CD4-positive, alpha-beta T cell treated with Interleukin-17A for 4 hours (primary cell): ENCODE data around the gene UBE2G2.

ENCODE experiments used
- DNase-seq: peaks from one replicate; pipeline ENCODE4 v3.0.0-alpha.2; 2020; ENCODE audit warnings: mixed read lengths

Gene UBE2G2, protein sequence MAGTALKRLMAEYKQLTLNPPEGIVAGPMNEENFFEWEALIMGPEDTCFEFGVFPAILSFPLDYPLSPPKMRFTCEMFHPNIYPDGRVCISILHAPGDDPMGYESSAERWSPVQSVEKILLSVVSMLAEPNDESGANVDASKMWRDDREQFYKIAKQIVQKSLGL

DNA sequence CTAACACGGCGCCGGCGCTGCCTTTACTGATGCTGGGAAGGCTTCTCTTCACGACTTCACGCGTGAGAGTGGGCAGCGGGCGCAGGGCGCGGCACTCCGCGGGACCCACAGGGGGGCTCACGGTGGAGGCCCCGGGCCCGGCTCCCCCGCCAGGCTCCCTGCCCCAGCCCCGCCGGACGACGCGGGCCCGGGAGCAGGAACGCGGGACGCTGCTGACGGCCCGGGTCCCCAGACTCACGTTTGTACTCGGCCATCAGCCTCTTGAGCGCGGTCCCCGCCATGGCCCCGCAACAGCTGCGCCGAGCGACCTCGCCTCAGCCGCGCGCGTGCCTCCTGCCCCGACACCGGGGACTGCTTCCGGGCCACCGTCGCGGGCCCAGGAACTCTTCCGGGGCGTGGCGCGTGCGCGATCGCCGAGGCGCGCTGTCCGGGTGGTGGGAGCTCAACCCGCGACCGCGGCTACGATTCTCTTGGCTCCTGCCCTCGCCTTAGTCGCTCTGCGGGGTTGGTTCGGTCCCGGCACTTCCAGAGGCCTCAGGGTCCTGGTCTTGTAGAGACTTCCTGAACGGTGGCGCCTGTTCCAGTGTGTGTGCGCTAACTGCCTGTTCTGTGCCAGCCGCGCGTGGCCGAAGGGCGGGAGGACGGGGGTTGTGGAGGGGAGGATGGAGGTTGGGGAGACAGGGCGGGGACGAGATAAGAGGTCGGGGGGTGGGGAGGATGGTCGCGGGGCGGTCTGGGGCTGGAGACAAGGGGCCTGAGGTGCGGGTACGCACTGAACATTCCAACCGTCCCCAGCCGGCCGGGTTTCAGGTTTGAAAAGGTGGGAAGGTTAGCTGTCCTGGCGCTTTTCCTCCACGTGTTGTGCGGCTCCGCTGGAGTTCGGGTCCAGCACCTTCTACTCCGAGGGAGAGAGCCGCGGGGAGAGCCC lies at the start of gene UBE2G2:
UBE2G2 (minus strand) TSS at position 353 of the 928 bp plus-strand sequence; CDS start at position 281, 72 bp downstream.
- DNase-seq: peak; percentile 87

DNA sequence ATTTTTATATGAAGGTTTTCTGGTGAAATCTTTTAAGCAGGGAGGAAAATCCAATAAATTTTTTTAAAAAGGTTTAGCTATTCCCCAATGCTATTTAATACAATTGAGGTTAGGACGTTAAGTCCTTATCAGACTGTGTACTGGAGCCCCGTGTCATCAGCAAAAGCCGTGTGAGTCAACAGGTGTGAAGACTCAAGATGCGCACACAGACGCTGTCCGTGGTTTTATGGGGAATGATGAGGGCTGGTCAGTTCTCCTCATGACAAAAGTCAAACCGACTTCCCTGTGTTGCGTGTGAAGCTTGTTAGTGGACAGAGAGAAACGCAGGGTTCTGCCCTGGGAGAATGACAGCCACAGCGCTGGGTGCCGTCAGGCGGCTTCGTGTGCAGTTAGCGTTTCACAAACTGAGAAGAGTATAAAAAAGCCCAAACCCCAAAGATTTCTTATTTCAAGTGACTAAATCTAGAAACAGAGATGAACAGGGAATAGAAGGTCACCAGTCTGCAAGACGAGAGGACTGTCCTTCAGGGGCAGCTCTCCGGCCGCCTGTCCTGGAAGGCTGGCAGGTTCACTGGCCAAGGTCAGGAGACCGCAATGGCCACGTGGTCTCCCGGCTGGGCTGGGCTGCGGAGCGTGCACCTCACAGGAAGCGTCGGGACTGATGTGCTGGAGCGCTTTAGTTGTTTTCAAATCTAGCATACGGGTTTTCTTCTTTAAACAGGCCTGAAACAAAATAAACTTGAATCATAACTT lies 49.5 kb upstream of the UBE2G2 start:
- DNase-seq: no peak

DNA sequence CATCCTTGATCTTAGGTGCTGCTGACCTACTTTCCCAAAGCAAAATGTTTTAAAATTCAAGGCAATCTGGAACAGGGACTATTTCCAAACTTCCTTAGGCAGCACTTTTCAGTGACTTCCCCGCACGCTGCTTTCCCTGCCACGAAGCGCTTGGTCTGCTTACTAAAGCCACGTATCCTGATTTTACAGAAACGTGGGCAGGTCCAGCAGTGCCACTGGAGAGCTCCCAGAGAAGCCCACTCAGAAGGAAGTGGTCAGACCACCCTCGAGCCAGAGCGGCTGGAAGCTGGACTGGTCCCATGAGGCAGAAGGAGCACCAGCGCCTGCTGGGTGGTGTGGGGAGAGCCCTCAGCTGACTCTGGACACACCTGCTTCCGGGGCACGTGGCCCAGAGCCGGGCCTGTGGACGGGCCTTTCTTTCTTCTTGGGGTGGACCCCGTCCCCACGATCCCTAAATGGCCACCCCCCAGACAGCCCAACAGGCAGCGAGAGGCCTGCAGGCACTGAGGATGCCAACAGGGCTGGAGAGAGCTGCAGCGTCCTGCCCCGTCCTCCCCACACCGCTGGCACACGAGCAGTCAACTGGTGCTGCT lies 48.7 kb upstream of the UBE2G2 start:
- DNase-seq: no peak

DNA sequence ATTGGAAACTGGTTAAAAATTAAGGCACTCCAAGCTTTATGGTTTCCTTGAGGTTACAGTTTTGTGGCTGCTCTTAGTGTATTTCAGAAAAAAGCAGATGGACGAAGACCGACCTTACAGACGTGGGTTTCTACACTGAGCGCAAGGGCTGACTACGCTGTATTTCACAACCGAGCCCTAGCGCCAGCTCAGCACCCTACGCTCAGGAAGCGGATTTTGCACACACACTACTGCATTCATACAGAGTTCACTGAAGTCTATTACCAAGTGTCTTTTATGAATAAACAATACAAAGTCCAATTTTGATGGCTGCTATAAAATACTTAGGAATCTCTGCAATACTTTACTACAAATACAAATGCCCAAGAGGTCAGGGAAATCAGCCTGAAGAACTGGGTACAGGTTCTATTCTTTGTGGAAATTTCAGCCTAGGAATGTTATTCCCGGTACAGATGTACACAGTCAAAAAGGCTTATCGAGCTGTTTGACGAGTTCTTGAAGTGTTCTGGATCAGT lies 48.1 kb upstream of the UBE2G2 start:
- DNase-seq: no peak

DNA sequence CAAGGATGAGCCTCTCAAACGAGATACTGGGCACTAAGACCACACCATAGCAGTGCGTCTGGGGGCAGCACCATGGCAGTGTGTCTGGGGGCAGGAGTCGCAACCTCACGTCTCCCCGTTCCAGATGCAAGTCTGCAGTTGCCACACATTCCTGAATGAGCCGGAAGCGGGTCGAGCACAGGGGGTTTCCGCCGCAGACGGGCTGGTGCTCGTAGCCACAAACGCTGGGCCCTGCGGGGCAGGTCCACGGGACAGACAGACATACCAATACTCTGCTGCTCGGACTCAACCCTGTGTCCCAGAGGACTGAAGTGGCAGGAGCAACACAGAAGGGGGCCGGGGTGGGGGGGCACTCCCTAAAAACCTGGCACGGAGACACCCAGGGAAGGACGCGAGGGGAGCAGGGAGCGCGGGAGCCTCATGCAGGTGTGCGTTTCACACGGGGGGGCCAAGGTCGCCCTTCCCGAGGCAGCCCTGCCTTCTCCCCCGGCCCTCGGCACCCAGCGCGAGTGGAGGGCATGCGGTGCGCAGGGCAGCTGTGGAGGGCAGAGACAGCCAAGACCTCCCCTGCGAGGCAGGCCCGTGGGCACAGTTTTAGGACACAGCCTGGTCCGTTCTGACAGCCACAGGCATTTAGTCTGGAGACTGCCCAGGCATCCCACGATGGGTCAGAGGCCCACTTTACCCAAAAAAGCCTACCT lies 47.4 kb upstream of the UBE2G2 start:
- no peak for DNase-seq

DNA sequence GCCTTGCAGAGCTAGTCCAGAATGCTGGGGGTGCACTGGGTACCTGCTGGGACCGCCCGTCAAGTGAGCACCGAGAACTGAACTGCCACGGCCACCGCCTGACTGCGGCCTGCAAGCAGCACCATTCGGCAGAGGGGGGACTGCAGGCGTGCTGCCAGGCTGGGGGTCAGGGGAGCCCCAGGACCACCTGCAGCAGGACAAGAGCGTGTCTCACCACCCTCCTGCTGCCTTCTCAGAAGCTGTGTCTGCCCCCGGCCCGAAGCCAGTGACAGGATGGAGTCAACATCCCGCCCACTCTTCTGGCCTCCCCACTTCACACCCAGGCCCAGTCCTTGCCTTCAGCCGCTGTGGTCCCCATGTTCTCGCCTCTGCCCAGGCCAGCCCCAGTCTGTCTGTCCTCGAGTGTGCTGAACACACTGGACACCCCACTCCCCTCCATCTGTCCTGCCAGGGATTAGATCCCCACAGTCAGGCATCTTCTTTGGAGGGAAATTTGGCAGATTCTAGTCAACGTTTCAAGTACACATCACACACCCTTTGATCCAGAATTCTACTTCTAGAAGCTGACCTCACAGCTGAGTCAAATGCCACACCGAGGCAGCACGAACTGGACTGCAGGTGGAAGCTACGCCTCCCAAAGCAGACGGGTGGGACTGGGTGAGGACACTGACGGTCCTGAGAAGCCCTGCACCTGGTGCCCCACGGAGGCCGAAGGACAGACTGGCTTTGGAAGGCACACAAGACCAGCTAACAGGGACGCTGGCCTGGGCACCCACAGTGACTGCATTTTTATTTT lies 45.8 kb upstream of the UBE2G2 start:
- no peak for DNase-seq

DNA sequence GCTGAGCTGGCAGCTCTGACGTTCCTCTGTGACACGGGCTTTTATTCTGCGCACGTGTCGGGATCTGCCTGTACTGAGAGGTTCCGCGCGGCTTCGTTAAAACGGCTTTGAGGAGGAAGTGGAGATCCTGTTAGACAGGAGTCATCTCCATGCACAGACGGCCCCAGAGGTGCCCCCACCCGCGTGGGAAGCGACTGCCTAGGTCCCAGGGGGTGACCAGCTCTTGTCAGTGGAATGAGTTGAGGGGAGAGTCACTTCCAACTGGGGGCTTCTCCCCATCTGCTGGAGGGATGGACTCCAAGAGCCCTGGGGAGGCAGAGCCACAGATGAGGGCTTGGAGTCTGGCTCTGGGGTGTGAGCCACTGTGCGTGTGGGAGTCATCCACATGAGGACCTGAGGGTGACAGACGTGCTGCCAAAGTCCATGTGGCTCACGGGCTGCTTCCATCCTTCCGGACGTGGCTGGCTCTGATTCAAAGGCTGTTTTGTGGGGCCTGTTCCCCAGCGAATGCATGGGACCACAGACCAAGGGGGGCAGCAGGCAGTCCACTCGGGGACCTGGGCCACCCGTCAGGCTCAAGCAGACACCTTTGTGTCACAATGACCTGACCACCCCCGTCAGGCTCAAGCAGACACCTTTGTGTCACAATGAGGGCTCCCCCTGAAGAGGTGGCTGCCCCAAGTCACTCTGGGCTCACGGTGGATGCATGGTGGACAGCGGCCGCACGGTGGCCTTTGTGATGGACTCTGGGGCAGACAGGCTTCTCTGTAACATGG lies 45.1 kb upstream of the UBE2G2 start:
- peak; percentile 63 for DNase-seq

DNA sequence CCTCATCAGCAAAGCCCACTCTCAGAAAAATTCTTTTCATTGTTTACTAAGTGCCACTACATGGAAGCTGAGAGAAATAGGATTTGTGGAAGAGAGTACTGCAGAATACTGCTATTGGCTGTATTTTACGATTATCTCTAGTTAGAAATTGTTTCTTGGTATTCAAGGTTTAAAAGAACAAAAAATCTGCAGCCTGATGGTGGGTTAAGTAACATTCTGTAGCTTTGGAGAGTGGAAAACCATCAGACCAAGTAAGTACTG lies 44.5 kb upstream of the UBE2G2 start:
- DNase-seq: no peak

DNA sequence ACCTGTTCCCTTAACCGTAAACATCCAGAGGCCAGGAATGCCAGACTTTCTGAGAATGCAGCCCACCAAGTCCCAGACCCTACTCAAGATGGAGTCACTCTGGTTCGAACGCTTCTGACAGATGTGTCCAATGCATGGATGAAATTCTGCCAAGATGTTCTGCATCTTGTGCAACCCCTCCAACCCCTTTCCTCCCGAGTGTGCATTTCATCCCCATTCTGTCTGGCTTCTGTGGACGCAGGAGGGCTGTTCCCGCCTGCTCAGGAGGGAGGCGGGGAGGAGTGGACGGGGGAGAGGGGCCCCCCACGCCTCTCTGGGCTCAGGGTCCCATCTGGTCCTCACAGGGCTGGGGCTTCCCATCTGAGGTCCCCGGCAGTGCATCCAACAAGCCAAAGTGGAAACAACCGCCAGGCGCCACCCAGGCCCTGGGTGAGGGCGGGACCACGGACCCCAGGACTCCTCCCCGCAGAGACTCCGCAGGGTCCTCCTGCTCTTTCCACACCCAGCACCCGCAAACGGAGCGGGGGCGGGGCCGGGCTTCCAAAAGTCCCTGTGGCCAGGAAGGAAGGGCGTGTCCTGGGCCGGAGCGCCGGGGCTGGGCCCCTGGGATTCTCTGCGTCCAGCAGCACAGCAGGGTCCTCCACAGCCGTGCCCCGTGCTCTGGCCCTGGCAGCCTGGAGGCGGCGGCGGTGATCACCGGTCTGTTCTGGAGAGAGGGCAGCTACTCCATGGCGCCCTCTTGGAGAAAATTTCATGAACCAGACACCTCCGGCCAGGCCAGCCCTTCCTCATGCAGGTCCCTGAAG lies 44.0 kb upstream of the UBE2G2 start:
- DNase-seq: peak; percentile 64

DNA sequence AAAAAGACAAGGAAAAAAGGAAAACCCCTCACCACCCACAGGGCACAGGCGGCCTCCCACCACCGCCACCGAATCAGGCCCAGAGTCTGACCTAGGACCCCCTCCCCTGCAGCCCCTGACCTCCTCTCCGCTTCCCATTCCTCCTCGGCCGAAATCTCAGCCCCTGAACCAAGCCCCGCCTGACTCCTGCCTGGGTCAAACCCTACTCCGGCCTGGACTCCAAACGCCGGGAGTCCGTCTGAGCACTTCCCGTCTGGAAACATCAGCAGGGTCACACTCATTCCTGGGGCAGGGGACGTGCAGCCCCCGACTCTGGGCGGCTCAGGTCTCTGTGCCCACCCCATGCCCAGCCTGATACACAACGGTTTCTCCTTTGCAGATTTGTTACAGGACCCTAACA lies 42.6 kb upstream of the UBE2G2 start:
- no peak for DNase-seq

DNA sequence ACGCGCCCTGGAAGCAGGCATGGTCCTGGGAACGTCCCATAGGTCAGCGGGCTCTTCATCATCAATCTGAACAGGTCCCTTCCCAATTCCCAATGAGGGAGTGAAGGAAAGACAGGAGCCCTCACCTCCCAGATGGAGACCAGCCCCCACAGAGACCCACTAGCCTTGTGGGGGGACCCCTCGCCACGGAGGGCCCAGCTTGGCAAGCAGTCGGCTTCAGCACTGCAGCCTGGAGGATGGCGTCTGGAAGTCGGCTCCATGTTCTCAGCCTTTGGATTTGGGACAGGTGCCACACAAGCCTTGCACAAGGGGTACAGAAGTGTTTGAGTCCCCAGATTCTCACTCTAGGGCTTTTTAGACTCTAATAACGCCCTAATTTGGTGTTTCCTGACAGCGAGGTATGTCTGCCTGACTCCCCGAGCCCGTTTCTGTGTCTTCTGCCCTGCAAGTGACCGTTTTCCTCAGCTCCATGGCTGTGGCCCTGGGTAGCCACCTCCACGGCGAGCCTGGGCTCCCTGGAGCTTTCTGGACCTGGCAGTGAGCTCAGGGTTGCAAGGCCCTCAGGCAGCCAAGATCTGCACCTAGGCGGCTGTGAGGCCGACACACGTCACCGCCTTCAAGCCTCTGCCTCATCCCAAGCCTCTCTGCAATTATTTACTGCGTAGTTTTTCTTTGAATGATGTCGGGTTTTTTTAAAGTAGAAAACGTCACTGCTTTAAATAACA lies 41.3 kb upstream of the UBE2G2 start:
- DNase-seq: no peak

DNA sequence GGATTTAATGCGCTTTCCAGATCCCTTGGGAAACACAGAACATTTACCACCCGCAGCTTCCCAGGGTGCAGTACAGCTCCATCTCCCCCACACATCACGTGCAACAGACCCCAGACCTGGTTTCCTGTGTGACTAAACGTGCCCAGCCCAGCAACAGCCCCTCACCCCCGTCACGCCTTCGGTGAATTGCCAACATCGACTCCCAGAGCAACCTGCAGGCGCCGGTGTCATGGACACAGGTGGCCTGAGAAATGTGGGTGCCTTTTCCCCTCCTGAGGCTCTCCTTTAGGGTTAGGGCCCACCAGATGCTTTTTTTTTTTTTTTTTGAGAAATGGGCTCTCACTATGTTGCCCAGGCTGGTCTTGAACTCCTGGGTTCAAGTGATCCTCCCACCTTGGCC lies 40.5 kb upstream of the UBE2G2 start:
- no peak for DNase-seq

DNA sequence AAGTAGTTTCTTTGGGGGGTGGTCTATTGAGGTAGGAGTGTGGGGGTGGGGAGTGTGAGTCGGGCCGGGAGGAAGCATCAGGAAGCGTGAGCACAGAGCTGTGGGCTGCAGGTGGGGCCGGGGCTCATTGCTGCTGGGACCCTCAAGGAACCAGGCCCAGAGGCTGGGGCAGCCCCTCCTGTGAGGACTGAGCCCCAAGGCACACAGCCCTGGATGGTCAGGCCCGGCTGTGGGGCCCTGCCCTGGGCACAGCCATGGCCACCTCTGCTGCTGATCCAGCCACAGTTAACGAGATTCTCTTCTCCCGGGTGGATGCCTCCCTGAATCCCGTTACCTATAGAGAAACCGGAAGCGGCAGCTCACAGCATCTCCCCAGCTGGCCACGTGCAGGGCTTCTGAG lies 39.2 kb upstream of the UBE2G2 start:
- DNase-seq: no peak

DNA sequence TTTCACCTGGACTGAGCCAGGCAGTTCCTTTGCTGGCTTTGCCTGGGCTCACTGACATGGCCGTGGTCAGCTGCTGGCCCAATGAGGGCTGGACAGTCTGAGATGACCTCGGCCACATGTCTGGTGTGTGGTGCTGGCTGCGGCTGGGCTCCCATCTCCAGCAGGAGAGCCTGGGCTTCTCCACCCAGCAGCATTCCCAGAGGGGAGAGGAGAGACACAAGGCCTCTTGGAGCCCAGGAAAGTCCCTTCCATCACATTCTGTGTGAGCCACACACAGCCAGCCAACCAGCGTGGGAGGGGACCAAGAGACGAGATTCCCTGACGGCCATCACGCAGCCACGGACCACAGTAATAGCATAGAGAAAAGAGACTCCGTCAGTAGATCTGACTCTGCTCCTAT lies 37.3 kb upstream of the UBE2G2 start:
- no peak for DNase-seq

DNA sequence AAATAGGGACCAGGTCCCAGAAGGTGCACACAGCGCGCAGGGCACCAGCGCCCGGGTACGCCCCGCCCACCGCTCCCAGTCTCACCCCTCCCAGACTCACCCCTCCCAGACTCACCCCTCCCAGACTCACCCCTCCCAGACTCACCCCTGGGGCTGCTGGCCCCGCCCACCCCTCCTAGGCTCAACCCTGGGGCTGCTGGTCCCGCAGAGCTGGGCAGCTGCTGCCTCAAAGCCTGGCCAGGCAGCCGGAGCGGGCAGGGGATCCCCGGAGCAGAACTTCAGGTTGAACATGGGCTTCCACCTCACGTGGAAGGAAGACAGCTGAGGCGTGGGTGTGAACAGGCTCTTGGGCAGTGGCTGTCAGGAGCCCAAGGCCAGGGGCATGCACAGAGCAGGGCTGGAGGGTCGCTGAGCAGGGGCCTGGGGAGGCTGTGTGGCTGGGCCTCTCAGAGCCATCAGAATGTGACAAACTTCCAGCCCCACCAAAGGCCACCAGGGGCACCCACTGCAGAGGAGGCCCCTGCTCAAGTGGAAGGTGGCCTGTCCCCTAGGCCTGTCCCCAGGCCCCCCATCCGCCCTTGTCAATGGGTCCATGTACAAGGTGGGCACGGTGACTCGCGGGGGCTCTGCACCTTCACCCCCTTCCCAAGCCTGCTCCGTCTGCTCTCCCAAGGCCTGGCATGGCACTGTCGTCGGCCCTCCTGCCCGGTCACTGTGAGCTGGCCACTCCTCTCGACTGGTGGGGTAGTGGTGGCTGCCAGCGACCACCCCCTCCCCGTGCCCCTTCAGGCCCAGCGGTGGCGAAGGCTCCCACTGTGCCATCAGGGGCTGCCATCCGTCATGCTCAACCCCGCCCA lies 36.6 kb upstream of the UBE2G2 start:
- no peak for DNase-seq

DNA sequence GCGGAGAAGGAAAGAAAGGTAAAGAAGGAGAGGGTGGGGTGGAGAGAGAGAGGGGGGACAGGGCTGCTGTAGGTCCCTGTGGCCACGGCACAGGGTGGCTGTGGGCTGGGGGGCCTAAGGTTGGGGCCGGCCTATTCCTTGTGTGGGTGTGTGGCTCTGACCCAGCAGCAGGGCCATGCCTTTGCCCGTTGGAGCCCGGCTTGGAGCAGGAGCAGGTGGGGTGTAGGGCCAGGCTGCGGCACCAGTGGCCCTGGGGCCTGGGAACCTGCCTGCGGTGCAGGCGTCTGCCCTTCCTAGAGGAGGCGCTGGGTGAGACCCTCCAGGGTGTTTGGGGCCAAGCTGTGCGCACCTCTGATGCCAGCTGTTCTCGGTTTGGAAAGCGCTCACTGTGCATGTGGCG lies 35.9 kb upstream of the UBE2G2 start:
- no peak for DNase-seq

DNA sequence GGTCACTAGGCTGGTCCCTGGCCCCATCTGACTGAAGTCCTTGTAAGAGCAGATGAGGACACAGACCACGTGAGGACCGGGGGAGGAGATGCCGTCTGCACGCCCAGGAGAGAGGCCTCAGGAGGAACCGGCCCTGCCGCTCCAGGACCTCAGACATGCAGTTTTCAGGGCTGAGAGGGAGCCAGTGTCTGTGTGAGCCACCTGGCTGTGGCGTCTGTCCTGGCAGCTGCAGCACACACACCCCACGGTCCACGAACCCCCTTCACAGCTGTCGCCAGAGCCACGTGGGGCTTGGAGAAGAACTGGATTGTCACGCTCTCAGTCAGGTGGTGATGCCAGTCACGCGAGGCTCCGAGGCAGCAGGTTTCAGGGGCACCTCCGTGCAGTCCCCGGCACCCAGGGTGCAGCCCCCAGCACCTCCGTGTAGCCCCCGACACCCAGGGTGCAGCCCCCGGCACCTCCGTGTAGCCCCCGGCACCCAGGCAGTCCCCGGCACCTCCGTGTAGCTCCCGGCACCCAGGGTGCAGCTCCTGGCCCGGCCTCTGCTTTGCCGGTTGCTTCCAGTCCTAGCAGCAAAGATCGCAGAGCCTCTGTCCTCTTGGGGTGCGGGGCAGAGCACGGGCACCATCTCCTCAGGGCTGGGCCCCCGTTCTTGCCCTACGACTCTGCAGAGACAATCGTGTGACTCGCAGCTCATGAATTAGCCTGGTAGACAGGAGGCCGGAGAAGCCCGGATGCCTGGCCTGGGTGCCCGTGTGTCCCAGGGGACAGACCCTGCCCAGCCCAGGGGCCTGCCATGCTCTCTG lies 35.2 kb upstream of the UBE2G2 start:
- no peak for DNase-seq

DNA sequence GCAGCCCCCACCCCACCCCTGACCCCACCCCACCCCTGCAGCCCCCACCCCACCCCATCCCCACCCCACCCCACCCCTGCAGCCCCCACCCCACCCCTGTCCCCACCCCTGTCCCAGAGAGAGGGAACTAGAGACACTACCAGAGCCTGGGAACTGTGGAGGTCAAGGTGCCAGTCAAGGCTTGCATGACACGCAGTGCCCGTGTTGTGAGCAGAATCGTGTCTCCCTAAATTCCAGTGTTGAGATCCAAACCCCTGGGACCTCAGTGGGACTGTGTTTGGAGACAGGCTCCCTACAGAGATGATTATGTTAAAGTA lies 34.7 kb upstream of the UBE2G2 start:
- DNase-seq: no peak
